Measurements from ENCODE around the gene POGZ.
"Not testable (repeated sequence)": the region's sequence is repeated elsewhere in the genome, so short reads cannot be mapped to it uniquely, and the experiment has no call there.

POGZ gene

DNA sequence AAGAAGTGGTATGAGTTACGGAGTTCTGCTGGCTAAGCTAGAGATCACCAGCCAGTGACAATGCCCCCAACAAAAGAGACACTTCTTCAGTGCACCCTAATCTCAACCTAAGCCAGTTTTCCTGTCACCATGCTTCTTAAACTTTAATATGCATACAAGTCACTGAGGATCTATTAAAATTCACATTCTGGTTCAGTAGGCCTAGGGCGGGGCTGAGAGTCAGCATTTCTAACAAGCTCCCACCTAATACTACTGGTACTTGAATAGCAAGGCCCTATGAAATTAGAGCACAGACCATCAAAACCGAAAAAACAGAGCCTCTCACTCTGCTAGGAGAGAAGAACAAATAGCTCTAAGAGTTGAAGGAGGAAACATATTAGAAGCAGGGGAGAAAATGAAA is 52.0 kb downstream of the POGZ start:
- no peak for DNase-seq

DNA sequence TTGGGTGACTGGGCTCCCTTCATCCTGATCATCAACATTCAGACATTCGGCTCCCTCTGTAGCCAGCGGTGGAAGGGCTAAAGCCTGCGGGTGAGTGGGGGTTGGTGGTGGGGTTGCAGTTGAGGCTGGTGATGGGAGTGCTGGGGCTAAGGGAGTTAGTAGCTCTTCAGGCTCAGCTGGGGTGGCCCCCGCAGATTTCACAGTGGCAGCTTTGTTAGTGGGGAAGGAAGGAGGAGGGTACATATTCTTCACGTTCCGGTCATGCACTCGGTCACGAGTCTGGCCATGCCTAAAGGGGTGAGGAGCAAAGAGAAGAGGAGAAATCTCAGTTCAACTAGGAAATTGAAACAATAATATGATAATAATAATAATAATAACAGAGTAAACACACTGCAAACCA is 53.1 kb downstream of the POGZ start:
- DNase-seq: no peak

DNA sequence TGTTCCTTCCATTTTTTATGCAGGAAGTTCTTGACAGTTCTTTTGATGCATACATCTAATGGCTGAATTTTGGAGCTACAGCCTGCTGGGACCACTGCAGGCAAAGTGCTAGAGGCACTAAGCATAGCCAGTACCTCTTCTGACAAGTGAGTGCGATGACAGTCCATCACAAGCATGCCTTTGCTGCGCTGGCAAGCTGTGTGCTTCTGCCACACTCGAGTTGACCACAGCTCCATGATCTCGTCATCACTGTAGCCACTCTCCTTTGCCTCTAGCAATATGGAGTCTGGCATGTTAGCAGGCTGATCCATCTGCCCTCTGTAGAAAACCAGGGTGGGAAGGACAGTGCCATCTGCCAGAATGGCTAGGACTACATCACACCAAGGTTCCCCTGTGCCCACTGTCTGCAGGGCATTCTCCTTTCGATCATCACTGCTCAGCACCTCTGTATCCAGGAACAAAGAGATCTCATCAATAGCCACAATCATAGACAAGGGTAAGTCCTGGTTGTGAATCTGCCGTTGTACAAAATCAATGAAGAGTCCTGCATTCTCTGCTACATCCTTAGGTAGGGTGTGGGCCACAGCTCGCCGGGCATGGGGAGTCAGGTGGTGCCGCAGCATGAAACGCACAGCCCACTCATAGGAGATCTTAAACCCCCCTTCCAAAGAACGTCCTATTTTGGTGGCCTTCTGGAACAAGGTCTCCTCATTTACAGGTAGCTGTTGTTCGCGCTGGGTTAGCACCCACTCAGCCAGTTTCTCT is 53.9 kb downstream of the POGZ start:
- no peak for DNase-seq

DNA sequence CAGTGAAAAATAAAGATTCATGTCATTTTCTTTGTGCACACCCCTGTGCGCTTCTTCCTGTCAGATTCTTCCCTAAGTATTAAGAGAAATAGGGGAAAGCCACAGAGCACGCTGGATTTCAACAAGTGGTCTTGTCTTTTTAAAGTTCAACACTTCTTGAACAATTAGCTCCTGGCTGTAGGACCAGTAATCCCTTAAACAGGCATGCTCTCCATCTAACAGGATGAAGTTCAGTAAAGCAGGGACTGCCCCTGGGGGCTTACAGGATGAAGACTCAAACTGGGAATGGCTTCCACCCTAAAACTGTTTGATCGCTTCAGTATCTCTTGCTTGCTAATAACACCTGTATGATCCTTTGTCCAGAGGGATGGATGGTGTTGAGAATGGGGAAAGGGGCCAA is 55.7 kb downstream of the POGZ start:
- no peak for DNase-seq

DNA sequence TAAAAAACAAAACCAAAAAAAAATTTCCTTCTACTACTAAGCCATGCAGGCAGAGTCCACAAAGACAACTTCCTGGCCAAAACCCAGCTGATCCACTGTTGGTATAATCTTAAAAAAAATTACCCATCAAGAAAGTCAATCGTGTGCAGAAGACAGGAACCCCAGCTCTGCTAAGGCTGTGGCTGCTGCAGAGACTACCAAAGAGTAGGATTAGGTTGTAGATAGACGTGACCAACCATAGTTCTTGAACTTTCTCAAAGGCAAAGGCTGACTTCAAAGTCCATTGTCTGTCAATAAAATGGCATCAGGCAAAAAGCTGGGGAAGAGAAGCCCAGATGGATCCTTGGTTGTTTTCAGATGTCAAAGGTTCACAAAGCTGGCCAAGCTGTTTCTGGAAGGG is 56.5 kb downstream of the POGZ start:
- DNase-seq: no peak

DNA sequence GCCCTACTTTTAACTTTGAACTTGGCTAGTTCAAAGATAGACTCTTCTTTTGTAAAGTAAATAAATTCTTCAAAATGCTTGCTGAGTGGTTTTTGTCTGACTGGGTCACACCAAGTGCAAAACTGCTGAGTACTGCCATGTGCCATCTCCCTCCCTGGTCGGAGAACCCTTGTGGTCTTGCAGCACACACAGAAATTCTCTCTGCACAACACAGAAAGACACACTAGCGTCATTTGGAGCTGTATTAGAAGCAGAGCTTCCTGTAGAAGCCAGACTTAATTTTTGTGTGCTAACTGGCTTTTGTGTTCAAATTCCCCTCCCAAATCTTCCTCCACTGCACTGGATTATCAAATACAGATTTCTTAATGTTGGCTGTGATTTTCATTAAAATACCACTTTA is 57.4 kb downstream of the POGZ start:
- no peak for DNase-seq

DNA sequence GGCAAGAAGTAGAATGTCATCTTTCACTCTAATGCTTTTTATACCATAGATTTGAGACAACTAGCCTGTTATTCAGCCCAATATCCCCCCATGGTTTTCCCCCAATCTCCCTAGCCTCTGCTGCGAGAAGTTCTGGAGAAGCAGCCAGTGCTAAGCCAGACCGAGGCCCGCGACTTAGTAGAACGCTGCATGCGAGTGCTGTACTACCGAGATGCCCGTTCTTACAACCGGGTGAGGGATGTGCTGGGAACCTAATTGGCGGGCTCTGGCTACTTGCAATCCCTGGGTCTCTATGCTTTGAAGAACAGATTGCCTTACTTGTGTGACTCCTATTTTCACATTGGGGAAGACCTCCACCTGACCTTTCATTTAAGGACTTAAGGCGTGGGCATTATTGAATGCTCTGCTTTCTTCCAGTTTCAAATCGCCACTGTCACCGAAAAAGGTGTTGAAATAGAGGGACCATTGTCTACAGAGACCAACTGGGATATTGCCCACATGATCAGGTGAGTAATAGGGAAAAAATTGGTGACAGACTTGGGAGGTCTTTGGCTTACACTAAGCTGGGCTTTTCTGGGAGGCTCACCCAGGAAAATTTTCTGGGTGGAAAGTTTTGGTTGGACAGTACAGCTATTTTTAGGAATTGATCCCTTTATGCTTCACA is 58.0 kb downstream of the POGZ start:
- DNase-seq: no peak

DNA sequence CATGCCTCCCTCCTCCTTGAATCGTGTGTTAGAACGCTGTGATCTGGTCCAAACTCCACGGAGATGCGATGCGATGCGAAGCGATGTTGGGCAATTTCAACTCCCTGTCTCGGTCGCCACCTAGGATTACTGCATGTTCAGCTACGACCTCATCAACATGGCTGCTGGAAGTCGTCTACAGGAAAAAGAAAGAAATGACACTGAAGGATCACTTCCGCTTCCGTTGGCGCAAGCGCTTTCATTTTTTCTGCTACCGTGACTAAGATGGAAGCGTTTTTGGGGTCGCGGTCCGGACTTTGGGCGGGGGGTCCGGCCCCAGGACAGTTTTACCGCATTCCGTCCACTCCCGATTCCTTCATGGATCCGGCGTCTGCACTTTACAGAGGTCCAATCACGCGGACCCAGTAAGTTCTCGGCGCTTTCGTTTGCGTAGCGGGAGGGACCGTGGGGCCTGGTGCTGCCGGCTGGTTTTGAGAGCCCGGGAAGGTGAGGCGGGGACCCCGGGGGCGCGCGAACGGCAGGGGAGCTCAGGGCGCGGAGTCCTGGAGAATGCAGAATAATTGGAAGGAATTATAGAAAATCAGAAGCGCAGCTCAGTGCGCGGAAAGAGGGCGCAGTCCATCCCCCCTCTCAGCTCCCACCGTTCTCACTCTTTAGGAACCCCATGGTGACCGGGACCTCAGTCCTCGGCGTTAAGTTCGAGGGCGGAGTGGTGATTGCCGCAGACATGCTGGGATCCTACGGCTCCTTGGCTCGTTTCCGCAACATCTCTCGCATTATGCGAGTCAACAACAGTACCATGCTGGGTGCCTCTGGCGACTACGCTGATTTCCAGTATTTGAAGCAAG is 59.7 kb downstream of the POGZ start, which contains the start of gene PSMB4:
TSS of gene PSMB4 (plus strand) at position 250 of the 848 bp plus-strand sequence. CDS start at position 265, 15 bp downstream.
- DNase-seq: peak; percentile 73 to 81

DNA sequence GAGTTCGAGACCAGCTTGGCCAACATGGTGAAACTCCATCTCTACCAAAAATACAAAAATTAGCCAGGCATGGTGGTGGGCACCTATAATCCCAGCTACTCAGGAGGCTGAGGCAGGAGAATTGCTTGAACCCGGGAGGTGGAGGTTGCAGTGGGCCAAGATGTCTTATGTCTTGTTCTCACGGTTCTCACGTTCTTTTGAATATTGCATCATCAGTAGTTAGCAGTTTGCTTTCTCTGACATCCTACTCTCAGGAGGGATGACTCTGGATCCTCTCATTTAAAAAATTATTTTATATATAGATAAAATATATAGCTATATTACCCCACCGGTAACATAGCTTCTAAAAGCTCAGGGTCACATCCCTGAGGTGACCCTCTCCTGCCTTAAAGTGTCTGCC is 63.0 kb downstream of the POGZ start:
- DNase-seq: not testable (repeated sequence)

DNA sequence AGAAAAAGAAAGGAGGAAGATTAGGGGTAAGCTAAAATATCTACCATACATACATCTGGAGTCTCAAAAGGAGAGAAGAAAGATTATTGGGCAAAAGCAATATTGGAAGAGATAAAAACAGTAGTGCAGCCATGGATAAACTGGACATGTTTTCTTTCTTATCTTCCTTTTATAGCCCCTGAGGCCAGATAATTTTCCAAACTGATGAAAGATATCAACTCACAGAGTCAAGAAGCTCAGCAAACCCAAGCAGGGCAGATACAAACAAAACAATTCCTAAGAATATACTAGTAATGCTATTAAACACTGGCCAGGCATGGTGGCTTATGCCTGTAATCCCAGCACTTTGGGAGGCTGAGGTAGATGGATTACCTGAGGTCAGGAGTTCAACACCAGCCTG is 65.7 kb downstream of the POGZ start:
- no peak for DNase-seq

DNA sequence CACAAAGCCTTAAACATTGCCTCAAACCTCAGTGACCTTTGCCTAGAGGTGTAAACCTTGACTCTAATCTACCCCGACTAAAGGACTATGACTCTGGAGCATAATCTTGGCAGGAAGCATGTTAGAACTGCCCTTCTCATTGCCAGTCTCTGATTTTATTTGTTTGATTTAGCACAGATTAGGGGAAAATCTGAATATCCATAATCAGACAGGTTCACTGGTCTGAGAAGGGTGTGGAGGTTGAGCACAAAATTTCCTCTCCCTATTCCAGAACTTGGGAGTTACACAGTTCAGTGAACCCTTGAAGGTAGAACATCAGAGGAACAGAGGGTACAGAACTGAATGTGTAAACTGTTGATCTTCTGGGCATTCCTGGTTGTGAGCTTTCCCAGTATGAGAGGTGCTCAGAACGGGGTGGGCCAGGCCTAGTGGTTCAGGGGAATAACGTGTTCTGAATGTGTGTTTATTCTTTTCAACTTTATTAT is 68.2 kb downstream of the POGZ start:
- DNase-seq: no peak

DNA sequence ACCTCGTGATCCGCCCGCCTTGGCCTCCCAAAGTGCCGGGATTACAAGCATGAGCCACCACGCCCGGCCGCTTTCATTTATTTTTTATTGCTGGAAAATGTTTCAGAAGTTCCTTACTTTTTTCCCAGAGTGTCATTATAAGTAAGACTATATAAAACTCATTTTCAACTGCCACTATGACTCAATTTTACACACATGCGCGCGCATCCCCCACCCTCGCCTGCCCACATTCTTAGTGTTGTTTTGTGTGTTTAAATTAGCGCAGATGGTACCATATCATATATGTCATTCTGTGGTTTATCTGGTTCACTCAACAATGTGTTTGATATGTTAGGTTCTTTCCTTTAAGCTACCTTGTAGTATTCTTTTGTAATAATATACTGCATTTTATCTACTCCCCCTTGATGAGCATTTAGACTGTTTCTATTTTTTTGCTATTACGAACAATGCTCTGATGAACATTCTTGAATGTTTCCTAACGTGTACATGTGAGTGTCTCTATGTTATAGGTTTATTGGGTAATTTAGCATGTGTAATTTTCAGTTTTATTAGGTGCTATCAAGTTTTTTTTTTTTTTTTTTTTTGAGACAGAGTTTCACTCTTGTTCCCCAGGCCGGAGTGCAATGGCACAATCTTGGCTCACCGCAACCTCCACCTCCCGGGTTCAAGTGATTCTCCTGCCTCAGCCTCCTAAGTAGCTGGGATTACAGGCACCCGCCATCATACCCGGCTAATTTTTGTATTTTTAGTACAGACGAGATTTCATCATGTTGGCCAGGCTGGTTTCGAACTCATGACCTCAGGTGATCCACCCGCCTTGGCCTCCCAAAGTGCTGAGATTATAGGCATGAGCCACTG is 68.8 kb downstream of the POGZ start:
- DNase-seq: not testable (repeated sequence)

DNA sequence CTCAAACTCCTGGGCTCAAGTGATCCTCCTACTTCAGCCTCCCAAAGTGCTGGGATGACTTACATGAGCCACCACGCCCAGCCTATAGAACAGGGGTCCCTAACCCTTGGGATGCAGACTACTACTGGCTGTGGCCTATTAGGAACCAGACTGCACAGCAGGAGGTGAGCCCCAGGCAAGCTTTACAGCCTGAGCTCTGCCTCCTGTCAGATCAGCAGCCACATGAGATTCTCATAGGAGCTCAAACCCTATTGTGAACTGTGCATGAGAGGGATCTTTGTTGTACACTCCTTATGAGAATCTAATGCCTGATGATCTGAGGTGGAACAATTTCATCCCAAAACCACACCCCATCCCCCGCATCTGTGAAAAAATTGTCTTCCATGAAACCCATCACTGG is 73.3 kb downstream of the POGZ start:
- no peak for DNase-seq

DNA sequence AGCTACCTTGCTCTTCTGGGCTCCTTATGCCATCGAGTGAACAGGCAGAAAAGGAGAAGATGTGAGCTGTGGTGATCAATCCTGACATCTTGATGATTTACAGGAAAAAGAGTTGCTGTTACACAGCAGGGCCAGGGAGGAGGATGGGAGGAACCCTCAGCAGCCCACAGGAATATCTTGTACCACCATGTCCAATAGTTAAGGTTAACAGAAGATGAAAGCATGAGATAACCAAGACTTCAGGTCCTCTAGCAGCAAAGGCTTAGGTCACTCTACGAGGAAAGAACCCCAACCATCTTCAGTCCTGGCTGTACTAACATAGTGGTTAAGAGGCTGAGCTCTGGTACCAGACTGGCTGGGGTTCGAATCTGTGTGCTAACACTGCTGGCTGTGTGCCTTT is 74.7 kb downstream of the POGZ start:
- no peak for DNase-seq

DNA sequence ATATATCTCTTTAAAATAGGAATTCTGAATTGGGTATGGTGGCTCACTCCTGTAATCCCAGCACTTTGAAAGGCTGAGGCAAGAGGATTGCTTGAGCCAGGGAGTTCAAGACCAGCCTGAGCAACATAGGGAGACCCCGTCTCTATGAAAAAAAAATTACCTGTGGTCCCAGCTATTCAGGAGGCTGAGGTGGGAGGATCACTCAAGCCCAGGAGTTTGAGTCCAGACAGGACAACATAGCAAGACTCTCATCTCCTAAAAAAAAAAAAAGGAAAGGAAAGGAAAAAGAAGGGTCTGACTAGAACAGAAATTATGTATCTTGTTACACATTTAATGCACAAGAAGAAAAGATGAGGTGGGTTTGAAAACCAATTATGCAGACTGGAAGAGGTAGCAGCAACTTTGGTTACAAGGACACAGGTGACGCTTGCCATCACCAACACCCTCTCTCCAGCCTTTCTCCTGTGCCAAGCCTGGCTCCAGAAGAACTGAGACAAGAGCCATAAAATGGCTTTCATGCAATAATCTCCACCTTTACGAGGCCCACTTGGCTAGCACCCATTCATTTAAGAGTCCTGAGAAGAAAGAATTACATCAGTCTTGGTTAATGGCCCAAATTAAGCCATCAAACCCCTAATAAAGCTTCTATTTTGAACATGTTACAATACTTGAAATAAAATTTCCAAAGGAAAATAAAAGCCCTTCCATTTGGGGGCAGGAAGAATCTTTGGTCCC is 82.0 kb downstream of the POGZ start:
- DNase-seq: no peak

DNA sequence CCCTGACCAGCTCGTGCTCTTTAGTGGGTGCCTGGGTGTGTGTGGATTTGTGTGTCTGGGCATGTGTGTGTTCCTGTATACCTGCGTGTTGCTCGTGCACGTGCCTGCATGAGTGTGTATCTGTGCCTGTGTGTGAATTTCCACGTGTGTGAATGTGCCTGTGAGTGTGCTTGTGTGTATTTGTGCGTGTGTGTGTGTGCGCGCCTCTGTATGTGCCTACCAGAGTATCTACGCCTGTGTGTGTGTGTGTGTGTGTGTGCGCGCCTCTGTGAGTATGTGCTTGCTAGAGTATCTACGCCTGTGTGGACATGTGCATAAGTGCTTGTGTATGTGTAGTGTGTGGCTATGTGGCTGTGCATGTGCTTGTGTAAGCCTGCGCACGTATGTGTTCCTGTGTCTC is 86.1 kb downstream of the POGZ start:
- no peak for DNase-seq

DNA sequence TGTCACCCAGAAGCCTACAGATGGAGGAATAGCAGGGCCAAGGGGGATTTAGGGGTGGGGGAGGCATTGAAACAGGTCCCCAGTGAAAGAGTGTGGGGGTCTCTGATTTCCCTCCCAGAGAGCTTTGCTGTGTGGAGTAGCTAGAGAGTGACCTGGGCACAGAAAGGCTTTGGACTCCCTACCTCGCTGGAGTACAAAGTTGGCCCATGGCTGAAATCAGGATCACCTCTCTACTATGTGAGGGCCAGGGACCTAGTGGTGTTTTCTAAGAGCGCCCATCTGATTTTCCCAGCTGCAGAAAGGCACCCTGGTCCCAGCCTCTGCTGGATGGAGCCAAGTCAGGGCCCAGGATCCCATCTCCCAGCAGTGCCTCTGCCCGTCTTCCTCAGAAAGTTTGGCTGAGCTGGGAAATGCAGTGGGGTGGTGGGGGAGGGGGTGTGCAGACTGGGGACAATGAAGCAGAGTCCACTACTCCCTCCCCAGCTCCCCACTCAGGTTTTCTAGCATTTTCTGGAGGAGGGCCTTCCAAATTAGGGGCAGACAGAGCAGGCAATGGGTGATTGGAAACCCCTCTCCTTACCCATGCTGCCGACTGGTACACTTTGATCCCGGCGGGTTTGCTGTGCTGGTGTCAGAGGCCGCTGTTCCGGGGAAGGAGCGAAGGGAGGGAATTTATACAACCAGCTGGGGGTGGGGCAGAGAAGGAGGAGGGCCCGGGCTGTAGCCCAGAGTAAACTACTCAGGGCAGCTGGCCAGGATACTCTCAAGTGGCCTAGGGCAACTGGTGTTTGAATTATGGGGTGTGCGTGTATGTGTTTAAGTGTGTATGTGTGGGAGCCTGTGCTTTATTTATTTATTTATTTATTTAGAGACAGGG is 87.0 kb downstream of the POGZ start, which contains the start of gene SELENBP1:
TSS of gene SELENBP1 (minus strand) at position 648 of the 877 bp plus-strand sequence. CDS start at position 584, 64 bp downstream.
- no peak for DNase-seq

DNA sequence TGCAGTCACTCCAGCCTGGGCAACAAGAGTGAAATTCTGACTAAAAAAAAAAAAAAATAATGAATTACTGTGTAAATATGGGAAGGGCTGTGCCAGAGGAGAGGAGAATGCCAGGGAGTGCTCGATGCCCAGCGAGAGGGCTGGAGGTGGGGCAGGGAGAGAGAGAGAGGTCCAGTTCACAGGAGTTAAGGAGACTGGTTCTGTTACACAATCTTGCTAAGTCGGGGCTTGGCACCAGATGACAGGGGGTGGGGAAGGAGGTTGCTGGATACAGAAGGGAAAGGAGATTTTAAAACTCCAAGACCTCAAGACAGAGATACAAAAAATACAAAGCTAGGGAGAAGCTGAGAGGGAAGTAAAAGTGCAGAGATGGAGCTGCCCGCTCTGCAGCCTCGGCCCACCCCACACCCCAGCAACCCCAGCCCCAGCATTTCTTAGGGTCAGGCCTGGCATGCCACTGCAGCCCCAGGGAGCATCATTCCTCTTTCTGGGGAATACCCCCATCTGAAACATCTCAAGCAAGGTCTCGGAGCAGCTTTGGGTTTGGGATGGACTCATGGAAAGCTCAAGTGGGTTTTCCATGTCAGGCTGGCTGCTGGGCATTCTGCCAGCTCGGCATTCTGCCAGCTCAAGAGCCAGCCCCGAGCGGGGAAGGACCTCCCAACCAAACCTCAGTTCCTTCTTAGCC is 87.8 kb downstream of the POGZ start:
- no peak for DNase-seq

DNA sequence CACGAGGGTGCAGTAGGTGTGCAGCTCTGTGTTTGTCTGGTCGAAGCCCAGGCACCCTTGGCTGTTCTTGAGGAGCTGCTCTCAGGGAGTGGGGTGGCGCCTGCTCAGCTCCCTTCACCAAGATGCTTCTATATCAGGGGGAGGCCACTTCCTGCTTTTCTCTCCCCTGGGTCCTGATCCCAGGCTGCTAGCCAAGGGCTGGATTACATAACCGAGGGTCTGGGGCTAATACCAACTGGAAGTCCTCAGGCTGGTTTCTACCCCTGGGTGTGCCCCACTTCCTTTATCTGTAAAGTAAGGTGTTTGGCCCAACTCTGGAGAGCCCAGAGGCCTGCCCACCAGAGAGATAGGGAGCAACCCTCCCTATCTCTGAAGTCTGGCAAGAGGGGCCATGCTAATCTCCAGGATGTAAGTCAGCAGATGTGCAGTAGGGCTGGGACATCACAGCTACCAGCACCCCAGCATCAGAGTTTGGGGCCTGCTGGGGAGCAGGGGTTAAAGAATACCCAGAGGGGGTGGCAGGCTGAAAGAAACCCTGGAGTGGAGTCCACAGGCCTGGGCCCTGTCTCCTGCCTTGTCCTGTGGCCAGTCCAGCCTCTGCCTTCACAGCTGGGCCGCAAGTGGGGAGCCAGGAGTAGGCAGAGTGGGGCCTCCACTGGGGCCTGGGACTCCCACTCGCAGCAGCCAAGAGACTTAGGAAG is 88.9 kb downstream of the POGZ start:
- no peak for DNase-seq

Measured in stimulated activated CD4-positive, alpha-beta T cell treated with anti-CD3 and anti-CD28 coated beads, Interleukin-2, amount 100 ng/mL, for 24 hours (primary cell).